Stomach smooth muscle (tissue), 2 donors: ENCODE results near the gene S100A1.

Source experiments
- H3K27ac ChIP-seq: one replicate; pipeline ENCODE4 v1.7.0; 2013; ENCODE audit warnings: mild to moderate bottlenecking, low read length, inconsistent platforms
- H3K27me3 ChIP-seq, 2 donors: one replicate each; pipeline ENCODE4 v1.7.0; 2013; ENCODE audit warnings: low read length in 2 of 2; ENCODE audit not compliant: insufficient read depth in 2 of 2, control insufficient read depth in 1 of 2
- H3K36me3 ChIP-seq, 2 donors: one replicate each; pipeline ENCODE4 v1.7.0; 2013; ENCODE audit warnings: low read length in 2 of 2; ENCODE audit not compliant: control insufficient read depth in 2 of 2, insufficient read depth in 2 of 2
- H3K4me1 ChIP-seq: one replicate; pipeline ENCODE4 v1.7.0; 2013; ENCODE audit warnings: low read length; ENCODE audit not compliant: control insufficient read depth, insufficient read depth
- H3K4me3 ChIP-seq, 2 donors: one replicate each; pipeline ENCODE4 v1.7.0; 2013; ENCODE audit warnings: low read length in 2 of 2
- H3K9ac ChIP-seq, 2 donors: one replicate each; pipeline ENCODE4 v1.7.0; 2013; ENCODE audit warnings: low read length in 2 of 2, mild to moderate bottlenecking in 1 of 2
- H3K9me3 ChIP-seq, 2 donors: one replicate each; pipeline ENCODE4 v1.7.0; 2013; ENCODE audit warnings: low read length in 2 of 2; ENCODE audit not compliant: control insufficient read depth in 2 of 2
- donor health status: healthy.
- donor health status: Pancreatic carcinoma.

S100A1 gene

GRCh38 chr1:153592748-153593147 lies 35.5 kb upstream of the S100A1 start:
- Histone ChIP-seq H3K27me3 (no peaks in the 10 kb centered on the region), H3K9me3 (no peaks in the 10 kb centered on the region), H3K4me1 (no peaks in the 10 kb centered on the region), H3K9ac (no peak overlapping the region), H3K27ac (no peak overlapping the region), H3K4me3 (no peak overlapping the region), H3K36me3 (peaks cover 0 to 2% of the 10 kb centered on the region in 2 donors)

- Histone ChIP-seq H3K27me3 (no peaks in the 10 kb centered on the region), H3K27ac (no peak overlapping the region), H3K9ac (no peak overlapping the region), H3K4me1 (no peaks in the 10 kb centered on the region), H3K36me3 (no peaks in the 10 kb centered on the region), H3K4me3 (no peak overlapping the region), H3K9me3 (no peaks in the 10 kb centered on the region)
Measured at GRCh38 chr1:153597206-153597605, 31.0 kb upstream of the S100A1 start.

- Histone ChIP-seq H3K9ac (no peak overlapping the region), H3K4me1 (no peaks in the 10 kb centered on the region), H3K9me3 (no peaks in the 10 kb centered on the region), H3K4me3 (no peak overlapping the region), H3K27ac (no peak overlapping the region), H3K27me3 (no peaks in the 10 kb centered on the region), H3K36me3 (no peaks in the 10 kb centered on the region)
Measured at GRCh38 chr1:153598309-153599172, 29.7 kb upstream of the S100A1 start.

- no peaks in the 10 kb centered on the region for H3K9me3 ChIP-seq
Measured at GRCh38 chr1:153599847-153600246, 28.4 kb upstream of the S100A1 start.

GRCh38 chr1:153602749-153603148 lies 25.5 kb upstream of the S100A1 start:
- H3K4me3 ChIP-seq, result no peak overlapping the region
- no peaks in the 10 kb centered on the region for H3K9me3 ChIP-seq
- no peak overlapping the region for H3K27ac ChIP-seq
- no peaks in the 10 kb centered on the region for H3K27me3 ChIP-seq
- H3K9ac ChIP-seq, result no peak overlapping the region
- H3K36me3 ChIP-seq, result peaks cover 12 to 16% of the 10 kb centered on the region in 2 donors
- H3K4me1 ChIP-seq, result peaks cover 3% of the 10 kb centered on the region

More at GRCh38 chr1:153599847-153600246, 28.4 kb upstream of the S100A1 start:
- Histone ChIP-seq H3K27me3 (no peaks in the 10 kb centered on the region), H3K27ac (no peak overlapping the region), H3K4me1 (no peaks in the 10 kb centered on the region), H3K9ac (no peak overlapping the region), H3K36me3 (no peaks in the 10 kb centered on the region), H3K4me3 (no peak overlapping the region)

- no peak overlapping the region for H3K27ac ChIP-seq
- H3K27me3 ChIP-seq, result no peaks in the 10 kb centered on the region
- no peak overlapping the region for H3K4me3 ChIP-seq
Measured at GRCh38 chr1:153606194-153606593, 22.0 kb upstream of the S100A1 start.

GRCh38 chr1:153607381-153607780 lies 20.9 kb upstream of the S100A1 start:
- Histone ChIP-seq H3K27ac (no peak overlapping the region), H3K4me3 (no peak overlapping the region)

More at GRCh38 chr1:153606194-153606593, 22.0 kb upstream of the S100A1 start:
- peaks cover 34% of the 10 kb centered on the region for H3K4me1 ChIP-seq
- no peaks in the 10 kb centered on the region for H3K9me3 ChIP-seq
- peaks cover 13 to 17% of the 10 kb centered on the region in 2 donors for H3K36me3 ChIP-seq
- H3K9ac ChIP-seq, result no peak overlapping the region

GRCh38 chr1:153608089-153608682 lies 20.0 kb upstream of the S100A1 start:
- H3K9me3 ChIP-seq, result no peaks in the 10 kb centered on the region
- H3K4me3 ChIP-seq, result peak overlapping the region in 1 of 2 donors; percentile 64
- peak overlapping the region; percentile 30 to 60 for H3K9ac ChIP-seq
- peaks cover 13 to 17% of the 10 kb centered on the region in 2 donors for H3K36me3 ChIP-seq
- H3K4me1 ChIP-seq, result peaks cover 48% of the 10 kb centered on the region
- H3K27me3 ChIP-seq, result no peaks in the 10 kb centered on the region
- peak overlapping the region; percentile 58 for H3K27ac ChIP-seq

More at GRCh38 chr1:153607381-153607780, 20.9 kb upstream of the S100A1 start:
- Histone ChIP-seq H3K36me3 (peaks cover 13 to 17% of the 10 kb centered on the region in 2 donors), H3K9ac (no peak overlapping the region), H3K4me1 (peaks cover 45% of the 10 kb centered on the region), H3K27me3 (no peaks in the 10 kb centered on the region), H3K9me3 (no peaks in the 10 kb centered on the region)

GRCh38 chr1:153608742-153609584 lies 19.3 kb upstream of the S100A1 start:
- peak overlapping the region in 1 of 2 donors; percentile 64 for H3K4me3 ChIP-seq
- H3K9ac ChIP-seq, result peak overlapping the region; percentile 30 to 60
- H3K27me3 ChIP-seq, result no peaks in the 10 kb centered on the region
- peaks cover 50% of the 10 kb centered on the region for H3K4me1 ChIP-seq
- H3K36me3 ChIP-seq, result peaks cover 13 to 17% of the 10 kb centered on the region in 2 donors
- no peaks in the 10 kb centered on the region for H3K9me3 ChIP-seq
- peak overlapping the region; percentile 58 for H3K27ac ChIP-seq

- Histone ChIP-seq H3K9me3 (no peaks in the 10 kb centered on the region), H3K27ac (peak overlapping the region; percentile 49), H3K36me3 (peaks cover 13 to 17% of the 10 kb centered on the region in 2 donors), H3K27me3 (no peaks in the 10 kb centered on the region), H3K9ac (peak overlapping the region; percentile 21), H3K4me1 (peaks cover 54% of the 10 kb centered on the region), H3K4me3 (peak overlapping the region in 1 of 2 donors; percentile 64)
Measured at GRCh38 chr1:153609585-153609907, 18.7 kb upstream of the S100A1 start.
